B cell (primary cell): ENCODE measurements around the gene ZBED5.
"Not testable (repeated sequence)": the region's sequence is repeated elsewhere in the genome, so short reads cannot be mapped to it uniquely, and the experiment has no call there.

ENCODE experiments used
- CTCF ChIP-seq: fragments of 200-600 bp; IDR thresholded peaks from one replicate; pipeline ENCODE4 v1.8.0; 2022; ENCODE audit warnings: antibody characterized with exemption, mild to moderate bottlenecking
- EZH2 ChIP-seq: IDR thresholded peaks from 2 replicates; pipeline ENCODE4 v1.6.1; 2012; ENCODE audit warnings: borderline replicate concordance, low read depth, mild to moderate bottlenecking, moderate library complexity, low read length; ENCODE audit not compliant: insufficient read depth, poor library complexity, severe bottlenecking

GRCh38 chr11:10822491-10822890, 35.4 kb downstream of the ZBED5 start:
- not testable (repeated sequence) for TF ChIP-seq EZH2, CTCF
